ENCODE measurements around the gene HMGCLL1.

HMGCLL1 gene

GRCh38 chr6:55578537-55579363, at the start of gene HMGCLL1:
TSS of gene HMGCLL1 (minus strand) at chr6:55579192. CDS start at chr6:55579055, 137 bp downstream.
- DNase-seq = no peak

GRCh38 chr6:55621993-55622392, 43.0 kb upstream of the HMGCLL1 start:
- DNase-seq = no peak

GRCh38 chr6:55621244-55621643, 42.3 kb upstream of the HMGCLL1 start:
- no peak for DNase-seq

DNA sequence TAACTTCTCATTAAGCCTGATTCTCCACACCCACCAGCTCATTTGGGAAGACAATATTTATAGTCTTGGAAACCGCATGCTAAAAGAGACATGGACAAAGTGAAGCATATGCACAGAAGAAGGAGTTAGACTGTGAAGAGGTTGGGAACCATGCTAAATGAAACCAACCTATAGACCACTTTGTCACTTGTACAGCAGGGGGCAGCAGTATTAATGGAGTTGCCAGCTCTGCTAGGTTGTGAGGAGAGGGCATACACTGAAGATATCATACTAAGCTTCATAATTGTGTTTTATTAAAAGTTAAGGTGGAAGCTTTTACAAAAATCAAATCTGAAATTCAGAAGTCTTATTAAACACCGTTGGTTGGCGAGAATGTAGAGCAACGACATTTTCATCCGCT, 38.3 kb upstream of the HMGCLL1 start:
- DNase-seq = no peak

DNA sequence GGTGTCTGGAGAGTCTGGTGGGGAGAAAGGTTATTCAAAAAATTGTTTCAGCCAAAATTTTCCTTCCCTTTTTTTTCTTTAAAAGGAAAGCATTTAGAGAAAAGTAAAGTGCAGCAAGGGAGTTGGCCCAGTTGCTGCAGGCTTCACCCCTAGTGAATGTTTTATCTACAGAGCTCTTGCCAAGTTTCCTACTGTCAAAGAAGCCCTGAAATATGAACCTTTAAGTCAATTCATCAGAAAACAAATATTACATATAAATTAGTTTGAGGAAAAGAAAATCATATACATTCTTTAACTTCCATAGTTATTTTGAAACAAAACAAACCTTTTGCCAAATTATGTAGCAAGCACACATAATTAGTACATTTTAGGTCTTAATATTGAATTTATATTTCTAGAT, 25.0 kb upstream of the HMGCLL1 start:
- DNase-seq = no peak

GRCh38 chr6:55601120-55601519, 22.1 kb upstream of the HMGCLL1 start:
- no peak for DNase-seq

GRCh38 chr6:55594442-55594841, 15.4 kb upstream of the HMGCLL1 start:
- DNase-seq = no peak

DNA sequence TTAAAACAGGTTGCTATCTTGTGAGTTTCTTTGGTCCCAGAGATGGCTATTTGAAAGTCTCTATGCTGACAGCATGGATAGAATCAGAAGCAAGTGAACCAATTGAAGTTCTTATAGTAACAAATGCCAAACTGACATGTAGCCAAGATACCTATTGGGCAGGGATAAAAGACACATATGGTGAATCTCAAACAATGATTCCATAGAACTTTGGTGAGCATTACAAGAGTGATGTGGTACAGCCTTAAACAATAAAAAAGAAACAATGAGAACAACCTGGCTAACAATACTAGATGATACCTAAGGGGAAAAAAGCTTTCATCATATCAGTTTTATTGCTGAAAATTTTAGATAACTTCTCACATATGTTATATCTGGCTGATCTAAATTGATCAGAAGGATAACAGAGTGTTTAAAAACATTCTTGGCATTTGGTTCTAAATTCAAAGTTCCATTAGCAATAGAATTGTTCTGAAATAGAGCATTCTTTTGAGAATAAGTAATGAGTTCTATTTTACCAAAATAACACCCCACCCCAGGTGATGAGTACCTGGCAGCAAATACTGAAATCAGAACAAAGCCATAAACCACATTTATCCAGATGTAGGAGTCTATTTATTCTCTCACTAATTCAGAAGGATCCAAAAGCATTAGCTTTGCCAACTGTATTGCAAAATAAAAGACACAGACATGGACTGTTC, 5.8 kb upstream of the HMGCLL1 start:
- DNase-seq = no peak

DNA sequence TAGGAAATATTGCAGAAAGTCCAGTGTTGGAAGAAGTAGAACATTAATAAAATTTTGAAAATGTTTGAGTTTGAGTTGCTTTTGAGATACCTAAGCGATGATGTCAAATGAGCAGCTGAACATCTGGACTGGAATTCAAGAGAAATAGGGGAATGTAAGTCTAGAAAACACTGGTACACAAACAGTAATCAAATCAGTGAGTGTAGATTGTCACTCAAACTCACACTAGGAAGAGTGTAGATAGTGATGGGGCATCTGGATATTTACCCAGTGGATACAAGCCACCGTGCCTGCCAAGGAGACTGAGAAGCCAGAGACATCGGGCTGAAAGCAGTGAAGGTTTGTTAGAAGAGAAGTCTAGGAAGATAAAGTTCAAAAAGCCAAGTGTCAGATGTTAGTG, 2.2 kb downstream of the HMGCLL1 start:
- DNase-seq = no peak

- DNase-seq = no peak
These were observed 4.4 kb downstream of the HMGCLL1 start for GRCh38 chr6:55574556-55574955.

DNA sequence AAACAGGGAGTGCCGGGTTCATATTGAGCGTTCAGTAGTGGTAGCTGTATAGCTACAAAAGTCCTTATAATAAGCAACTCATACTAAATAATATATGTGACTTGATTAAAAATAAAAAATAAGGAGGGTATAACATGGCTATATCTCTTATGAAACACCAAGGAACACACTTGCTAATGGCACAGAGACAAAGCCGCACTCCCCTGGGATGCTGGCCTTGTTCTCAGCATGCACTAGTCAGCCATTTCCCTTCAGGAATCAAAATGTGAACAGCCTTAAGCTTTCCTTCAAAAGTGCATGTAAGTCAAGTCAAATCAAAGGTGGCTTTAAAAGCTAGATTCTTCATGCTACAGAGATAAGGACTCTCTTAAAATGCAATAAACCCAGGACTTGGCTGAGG, 9.4 kb downstream of the HMGCLL1 start:
- no peak for DNase-seq

- no peak for DNase-seq
These were observed 10.1 kb downstream of the HMGCLL1 start for GRCh38 chr6:55568808-55569439.

DNA sequence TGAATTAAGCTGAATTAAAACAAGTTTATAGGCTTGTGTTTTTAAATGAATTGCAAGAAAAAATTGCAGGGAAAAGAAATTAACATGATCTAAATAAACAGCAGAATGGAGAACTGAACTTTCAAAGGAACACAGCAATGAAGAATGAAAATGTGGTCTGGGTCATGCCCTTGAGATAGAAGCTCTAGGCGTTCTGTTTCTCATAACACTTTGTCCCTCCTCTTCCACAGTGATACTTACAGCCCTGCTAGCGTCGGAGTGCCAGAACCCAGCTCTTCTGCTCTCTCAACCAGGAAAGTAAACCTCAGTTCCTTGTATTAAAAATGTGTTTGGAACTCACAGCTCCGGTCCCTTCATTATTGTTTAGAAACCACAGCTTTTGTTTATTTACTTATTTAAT, 11.4 kb downstream of the HMGCLL1 start:
- DNase-seq = no peak

GRCh38 chr6:55566036-55566710, 12.8 kb downstream of the HMGCLL1 start:
- DNase-seq = no peak

- no peak for DNase-seq
These were observed 16.7 kb downstream of the HMGCLL1 start for GRCh38 chr6:55562318-55562717.

DNA sequence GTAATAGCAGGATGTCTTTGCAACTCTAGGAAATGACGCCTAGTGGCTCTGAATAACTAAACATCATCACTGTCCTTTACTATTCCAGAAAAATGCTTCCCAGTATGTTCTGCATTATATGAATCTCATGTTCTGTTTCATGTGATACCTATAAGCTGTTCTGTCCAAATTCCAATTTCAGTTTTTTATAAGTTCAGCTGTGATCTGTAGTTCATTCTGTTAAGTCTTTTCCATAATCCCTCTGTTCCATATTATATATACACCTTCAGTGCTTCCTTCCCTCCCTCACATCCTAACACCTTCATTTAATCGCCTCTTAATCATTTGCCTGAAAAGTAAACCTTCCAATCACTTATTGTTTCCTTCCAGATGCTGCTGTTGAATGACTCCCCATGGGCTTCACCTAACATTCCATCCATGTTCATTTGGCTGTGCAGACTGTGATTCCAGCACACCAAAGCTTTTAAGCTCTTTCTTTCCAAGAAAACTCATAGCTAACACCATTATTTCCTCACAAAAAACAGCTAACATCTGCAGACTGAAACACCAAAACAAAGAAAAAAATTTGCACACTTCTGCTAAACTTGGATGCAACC, 18.6 kb downstream of the HMGCLL1 start:
- no peak for DNase-seq

DNA sequence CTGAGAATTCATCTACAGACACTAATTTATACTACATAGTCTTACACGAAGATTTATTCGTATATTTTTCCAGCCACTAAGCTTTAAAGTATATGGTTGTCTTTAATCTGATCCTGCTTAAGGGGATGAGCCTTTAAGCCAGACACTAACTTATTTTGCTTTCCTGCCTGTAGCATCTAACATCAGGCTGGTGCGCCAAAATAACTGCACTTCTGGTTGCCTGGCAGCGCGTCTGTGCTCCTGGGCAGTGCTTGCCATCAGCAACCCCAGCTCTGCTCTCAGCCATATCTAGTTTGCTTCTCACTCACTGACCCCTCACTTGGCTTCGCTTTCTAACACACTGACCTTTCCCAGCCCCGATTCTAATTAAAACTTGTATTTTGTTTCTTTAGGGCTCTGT, 21.8 kb downstream of the HMGCLL1 start:
- DNase-seq = no peak

- DNase-seq = no peak
These were observed 33.2 kb downstream of the HMGCLL1 start for GRCh38 chr6:55545791-55546190.

DNA sequence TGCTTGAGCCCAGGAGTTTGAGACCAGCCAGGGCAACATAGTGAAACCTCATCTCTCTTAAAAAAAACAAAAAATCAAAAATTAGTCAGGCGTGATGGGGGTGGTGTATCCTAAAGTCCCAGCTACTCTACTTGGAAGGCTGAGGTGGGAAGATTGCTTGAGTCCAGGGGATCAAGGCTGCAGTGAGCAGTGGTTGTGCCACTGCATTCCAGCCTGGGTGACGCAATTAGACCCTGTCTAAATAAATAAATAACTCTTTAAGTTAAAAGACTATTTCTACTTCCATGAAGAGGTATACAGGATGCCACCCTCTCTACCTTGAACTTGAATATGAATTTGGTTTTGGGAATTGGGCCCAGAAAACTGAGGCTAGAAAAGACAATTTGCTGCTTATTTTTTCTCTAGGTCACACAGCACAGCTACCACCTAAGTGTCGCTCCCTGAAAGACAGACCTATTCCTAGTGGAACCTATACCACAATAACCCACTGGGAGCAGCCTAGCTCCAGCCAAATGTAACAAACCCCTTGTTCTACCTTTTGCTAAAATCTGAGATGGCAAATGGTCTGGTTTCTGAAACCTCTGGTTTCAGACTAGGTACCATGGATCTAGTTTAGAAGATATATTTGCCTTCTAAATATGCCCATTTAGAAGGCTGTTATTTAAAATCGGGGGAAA, 35.2 kb downstream of the HMGCLL1 start:
- no peak for DNase-seq

DNA sequence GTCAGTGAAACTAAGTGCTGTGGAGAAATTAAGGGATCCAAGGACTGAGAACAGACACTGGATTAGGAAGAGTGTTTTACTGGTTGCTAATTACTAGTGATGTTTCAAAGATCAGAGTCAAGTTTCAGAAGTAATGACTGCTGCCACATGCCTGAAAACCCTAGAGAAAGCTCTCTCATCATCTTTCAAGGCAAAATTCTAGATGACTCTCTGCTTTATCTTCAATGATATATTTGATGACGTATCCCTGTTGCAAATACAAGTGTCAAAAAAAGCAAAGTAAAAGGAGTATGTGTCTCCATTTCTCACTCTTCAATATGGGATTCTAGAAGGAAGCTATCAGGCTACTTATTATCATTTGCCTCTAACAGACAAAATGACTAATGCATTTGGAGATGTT, 38.0 kb downstream of the HMGCLL1 start:
- no peak for DNase-seq

GRCh38 chr6:55536391-55536956, 42.5 kb downstream of the HMGCLL1 start:
- DNase-seq = no peak

GRCh38 chr6:55531496-55531895, 47.5 kb downstream of the HMGCLL1 start:
- no peak for DNase-seq
